Coronary artery (tissue), 2 donors: ENCODE measurements around the gene C4orf50.

Experiments
- DNase-seq: peaks from one replicate; pipeline ENCODE4 v3.0.0-alpha.2; 2017; ENCODE audit warnings: low spot score
- H3K27ac ChIP-seq, 2 donors: fragments of 200-600 bp; sonication (generic); one replicate each; pipeline ENCODE4 v1.5.1; 2016 to 2019
- H3K4me3 ChIP-seq: fragments of 200-600 bp; sonication (generic); 2 replicates; pipeline ENCODE4 v1.5.1; 2016; ENCODE audit warnings: mild to moderate bottlenecking, moderate library complexity
- TF ChIP-seq, protein P1 (sequence below): fragments of 200-600 bp; sonication (generic); IDR thresholded peaks from one replicate; pipeline ENCODE4 v1.5.1; 2019; ENCODE audit warnings: antibody characterized with exemption

The C4orf50 gene

DNA sequence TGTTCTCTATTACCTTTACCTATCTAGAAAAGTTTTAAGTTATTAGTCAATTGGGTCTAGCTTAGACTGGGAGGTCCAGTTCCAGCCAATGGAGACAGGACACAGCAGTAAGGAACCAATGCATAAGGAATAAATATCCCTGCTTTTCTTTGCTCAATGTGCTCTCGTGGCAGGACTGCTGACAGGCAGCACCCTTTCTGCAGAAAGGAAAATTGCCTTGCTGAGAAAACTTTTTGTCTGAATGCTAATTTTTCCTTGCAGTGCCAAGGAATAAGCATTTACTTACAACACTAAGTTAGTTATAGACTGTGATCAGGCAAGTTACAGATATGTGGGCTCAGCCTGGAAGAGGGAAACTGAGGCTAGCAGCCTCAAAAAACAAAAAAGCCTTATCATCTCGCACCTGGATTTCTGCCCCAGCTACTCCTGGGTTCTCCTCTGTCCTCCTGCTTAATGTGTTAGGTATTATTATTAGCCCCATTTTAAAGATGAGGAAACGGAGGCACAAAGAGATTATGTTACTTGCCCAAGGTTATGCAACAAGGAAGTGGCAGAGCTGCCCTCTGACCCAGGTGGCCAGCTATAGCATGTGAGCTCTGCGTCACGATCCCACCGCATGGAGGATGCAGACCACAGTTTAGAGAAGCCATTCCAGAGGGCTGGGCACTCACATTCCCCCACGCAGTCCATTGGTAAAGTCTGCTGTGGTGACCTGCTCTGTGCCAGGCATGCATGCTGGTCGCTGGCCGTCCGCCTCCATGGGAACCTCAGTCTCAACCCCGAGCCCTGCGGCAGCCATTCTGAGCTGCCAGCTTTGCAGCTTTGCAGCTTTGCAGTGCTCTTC lies 40.5 kb upstream of the C4orf50 start:
- no peak overlapping the region for H3K4me3 ChIP-seq
- DNase-seq: no peak
- no peak overlapping the region for H3K27ac ChIP-seq
- TF ChIP-seq, protein P1, sequence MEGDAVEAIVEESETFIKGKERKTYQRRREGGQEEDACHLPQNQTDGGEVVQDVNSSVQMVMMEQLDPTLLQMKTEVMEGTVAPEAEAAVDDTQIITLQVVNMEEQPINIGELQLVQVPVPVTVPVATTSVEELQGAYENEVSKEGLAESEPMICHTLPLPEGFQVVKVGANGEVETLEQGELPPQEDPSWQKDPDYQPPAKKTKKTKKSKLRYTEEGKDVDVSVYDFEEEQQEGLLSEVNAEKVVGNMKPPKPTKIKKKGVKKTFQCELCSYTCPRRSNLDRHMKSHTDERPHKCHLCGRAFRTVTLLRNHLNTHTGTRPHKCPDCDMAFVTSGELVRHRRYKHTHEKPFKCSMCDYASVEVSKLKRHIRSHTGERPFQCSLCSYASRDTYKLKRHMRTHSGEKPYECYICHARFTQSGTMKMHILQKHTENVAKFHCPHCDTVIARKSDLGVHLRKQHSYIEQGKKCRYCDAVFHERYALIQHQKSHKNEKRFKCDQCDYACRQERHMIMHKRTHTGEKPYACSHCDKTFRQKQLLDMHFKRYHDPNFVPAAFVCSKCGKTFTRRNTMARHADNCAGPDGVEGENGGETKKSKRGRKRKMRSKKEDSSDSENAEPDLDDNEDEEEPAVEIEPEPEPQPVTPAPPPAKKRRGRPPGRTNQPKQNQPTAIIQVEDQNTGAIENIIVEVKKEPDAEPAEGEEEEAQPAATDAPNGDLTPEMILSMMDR: no peak

DNA sequence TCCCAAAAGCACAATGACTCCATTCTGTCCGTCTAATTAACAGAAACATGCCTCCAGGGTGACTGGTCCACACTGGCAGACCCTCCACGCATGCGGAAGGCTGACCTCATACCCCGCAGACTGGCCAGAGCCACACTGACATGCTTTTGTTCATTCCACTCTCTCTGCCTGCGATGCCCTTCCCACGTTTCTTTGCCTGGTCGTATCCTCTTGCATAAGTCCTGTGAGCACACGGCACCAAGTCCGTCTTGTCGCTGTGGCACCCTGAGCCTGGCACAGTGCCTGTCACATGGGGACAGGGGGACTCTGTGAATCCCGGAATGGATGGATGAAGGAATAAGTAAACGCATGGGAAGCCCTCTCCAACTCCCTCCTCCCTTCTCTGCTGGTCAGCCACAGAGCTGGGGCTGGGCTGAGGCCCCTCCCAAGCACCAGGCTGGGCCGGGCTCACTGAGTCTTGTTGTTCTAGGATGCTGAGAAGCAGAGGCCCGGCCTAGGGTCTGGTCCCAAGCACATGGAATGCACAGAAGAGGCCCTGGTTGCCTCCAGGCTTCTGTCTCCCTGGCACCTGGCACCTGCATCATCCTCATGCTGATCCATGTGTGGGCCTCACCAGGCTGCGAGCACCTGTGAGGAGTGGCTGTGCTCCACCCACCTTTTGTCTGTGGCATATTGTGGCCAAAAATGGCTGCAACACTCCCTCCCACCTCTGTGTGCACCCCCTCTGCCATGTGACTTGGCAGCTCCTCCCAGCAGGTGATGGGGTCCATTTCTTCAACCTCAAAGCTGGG lies 38.9 kb upstream of the C4orf50 start:
- H3K4me3 ChIP-seq: no peak overlapping the region
- DNase-seq: no peak
- H3K27ac ChIP-seq: no peak overlapping the region
- TF ChIP-seq, protein P1: no peak

DNA sequence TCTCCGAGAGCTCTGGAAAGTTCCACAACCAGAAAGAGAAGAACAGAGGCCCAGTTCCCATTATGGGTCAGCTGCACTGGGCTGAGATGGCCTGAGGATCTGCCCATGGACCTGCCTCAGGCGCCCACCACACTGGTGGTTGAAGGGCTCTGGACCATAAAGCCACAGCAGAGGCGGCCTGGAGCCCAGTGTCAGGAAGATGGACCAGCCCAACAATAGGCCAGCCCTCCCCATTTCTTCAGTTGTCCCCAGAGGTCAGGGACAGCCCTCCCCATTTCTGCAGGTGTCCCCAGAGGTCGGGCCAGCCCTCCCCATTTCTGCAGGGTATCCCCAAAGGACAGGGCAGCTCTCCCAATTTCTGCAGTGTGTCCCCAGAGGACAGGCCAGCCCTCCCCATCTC lies 37.2 kb upstream of the C4orf50 start:
- no peak for DNase-seq
- H3K27ac ChIP-seq: no peak overlapping the region
- H3K4me3 ChIP-seq: no peak overlapping the region
- TF ChIP-seq, protein P1: no peak

DNA sequence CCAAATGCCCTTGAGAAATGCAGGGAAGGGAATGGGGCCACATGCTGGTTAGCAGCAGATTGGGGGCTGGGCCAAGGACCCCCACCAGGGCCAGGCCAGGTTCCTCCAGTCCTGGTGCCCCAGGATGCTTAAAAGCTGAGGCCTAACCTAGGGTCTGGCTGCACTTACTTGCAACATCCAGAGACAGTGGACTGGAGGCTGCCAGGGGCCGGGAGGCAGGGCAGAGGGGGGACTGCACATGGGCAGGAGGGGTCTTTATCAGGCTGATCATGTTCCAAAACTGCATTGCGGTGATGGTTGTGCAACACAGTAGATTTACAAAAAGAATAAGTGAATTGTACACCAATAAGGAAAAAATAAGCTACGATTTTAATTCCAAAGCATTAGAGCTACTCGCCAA lies 36.8 kb upstream of the C4orf50 start:
- DNase-seq: no peak
- TF ChIP-seq, protein P1: no peak
- H3K27ac ChIP-seq: no peak overlapping the region
- no peak overlapping the region for H3K4me3 ChIP-seq

DNA sequence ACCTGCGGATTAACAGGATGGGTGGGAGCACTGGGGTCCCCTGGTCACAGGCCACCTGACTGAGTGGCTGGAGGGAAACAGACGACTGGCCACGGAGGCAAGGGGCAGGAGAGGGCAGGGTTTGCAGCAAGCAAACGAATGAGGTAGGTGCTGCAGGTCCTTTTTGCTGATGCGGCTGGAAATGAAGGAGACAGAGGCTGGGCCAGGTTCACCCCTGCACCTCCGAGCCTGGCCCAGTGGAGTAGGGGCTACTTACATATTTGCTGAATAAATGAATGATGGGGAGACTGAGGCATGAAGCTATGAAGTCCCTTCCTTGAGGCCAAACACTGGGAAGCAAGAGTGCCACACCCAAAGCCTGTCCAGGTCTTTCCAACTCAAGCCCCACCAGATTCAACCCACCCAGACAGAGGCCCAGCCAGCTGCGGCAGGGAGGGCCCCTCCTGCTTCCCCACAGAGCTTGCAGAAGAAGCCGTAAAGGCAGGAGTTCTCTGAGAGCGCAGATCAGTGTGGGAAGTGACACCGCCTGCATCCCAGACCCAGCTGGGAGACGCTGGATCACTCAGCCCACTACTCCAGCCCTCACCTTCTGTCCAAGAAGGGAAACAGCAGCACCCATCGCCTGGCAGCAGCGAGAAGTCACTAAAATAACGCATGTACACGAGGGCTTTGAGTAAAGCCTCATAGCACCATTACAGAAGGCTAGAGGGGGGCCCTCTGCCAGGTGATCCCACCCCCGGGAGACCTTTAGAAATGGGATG lies 36.1 kb upstream of the C4orf50 start:
- no peak overlapping the region for H3K4me3 ChIP-seq
- DNase-seq: no peak
- TF ChIP-seq, protein P1: no peak
- H3K27ac ChIP-seq: no peak overlapping the region

DNA sequence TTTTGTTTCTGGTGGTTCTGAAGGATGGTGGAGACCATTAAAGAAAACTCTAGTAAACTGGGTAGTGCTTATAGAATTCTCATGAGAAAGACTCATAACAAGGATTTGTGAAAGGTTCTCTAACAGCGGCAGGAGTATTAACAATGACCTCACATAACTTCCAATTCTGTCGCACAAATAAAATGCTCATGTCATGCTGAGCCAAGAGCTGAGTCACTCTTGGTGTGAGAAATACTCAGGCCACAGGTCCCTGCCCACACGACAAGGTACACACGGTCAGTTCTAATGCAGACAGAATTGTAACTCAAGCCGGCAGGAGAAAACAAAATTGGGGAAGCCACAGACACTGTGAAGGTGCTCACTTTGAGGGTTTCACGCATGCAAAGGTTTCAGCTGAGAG lies 34.4 kb upstream of the C4orf50 start:
- TF ChIP-seq, protein P1: no peak
- H3K27ac ChIP-seq: no peak overlapping the region
- no peak overlapping the region for H3K4me3 ChIP-seq
- no peak for DNase-seq
